ENCODE results near the gene FBXO2. TPM values are rescaled to one million over a fixed set of nuclear protein-coding genes. Genes with fewer than 3 reads are reported as not detected.

Gene FBXO2
- total RNA-seq, 1 experiment from 2014 or later = not detected

GRCh38 chr1:11629184-11630016 is 24.8 kb downstream of the FBXO2 start:
- TF ChIP-seq, protein P1, sequence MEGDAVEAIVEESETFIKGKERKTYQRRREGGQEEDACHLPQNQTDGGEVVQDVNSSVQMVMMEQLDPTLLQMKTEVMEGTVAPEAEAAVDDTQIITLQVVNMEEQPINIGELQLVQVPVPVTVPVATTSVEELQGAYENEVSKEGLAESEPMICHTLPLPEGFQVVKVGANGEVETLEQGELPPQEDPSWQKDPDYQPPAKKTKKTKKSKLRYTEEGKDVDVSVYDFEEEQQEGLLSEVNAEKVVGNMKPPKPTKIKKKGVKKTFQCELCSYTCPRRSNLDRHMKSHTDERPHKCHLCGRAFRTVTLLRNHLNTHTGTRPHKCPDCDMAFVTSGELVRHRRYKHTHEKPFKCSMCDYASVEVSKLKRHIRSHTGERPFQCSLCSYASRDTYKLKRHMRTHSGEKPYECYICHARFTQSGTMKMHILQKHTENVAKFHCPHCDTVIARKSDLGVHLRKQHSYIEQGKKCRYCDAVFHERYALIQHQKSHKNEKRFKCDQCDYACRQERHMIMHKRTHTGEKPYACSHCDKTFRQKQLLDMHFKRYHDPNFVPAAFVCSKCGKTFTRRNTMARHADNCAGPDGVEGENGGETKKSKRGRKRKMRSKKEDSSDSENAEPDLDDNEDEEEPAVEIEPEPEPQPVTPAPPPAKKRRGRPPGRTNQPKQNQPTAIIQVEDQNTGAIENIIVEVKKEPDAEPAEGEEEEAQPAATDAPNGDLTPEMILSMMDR (conservative IDR thresholded peaks at IDR 0.05; ENCODE audit: low read depth, low read length) = no peak
- no peak for TF ChIP-seq EZH2 (IDR thresholded peaks at IDR 0.05; ENCODE audit: borderline replicate concordance, low read depth, low read length, poor library complexity, severe bottlenecking)
- no peak overlapping the region for H3K4me3 ChIP-seq (ENCODE audit: low read depth, low read length, poor library complexity, severe bottlenecking)
- POLR2A ChIA-PET (ENCODE audit: low non-redundant PET) = no interaction called here
- intact Hi-C loops (cut with micrococcal nuclease; ENCODE audit: unreplicated experiment) = no loop called here
- CTCF ChIA-PET = no interaction called here
- no peak overlapping the region for H3K27ac ChIP-seq (ENCODE audit: low read depth, low read length, poor library complexity, severe bottlenecking)
- no peaks in the 10 kb centered on the region for H3K4me1 ChIP-seq (ENCODE audit: insufficient read depth, low read length, poor library complexity, severe bottlenecking)
- no peaks in the 10 kb centered on the region for H3K36me3 ChIP-seq (ENCODE audit: insufficient read depth, low read length, poor library complexity, severe bottlenecking)
- no peaks in the 10 kb centered on the region for H3K9me3 ChIP-seq (ENCODE audit: low read depth, low read length, poor library complexity, severe bottlenecking)
- no TSS peak for BruUV-seq (replicated peaks)
- H3K27me3 ChIP-seq (replicated peaks; ENCODE audit: insufficient read depth, low read depth, low read length, poor library complexity) = peaks cover 11% of the 10 kb centered on the region
- no peak for DNase-seq (ENCODE audit: low spot score)

DNA sequence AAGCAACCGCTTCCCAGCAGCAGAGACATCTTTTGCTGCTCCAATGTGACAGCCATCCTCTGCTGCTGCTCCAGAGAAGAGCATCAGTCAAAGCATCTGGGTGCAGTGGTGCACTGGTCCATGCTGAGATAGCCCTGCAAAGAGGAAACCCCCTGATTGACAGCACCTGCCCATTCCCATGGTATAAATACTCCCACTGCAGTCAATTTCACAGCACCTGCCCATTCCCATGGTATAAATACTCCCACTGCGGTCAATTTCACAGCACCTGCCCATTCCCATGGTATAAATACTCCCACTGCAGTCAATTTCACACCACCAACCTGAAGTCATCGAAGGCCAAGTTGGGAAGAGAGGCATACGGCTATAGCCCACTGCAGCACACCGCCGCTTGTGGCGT is 25.5 kb downstream of the FBXO2 start:
- intact Hi-C loops (cut with micrococcal nuclease; ENCODE audit: unreplicated experiment) = no loop called here
- ChIA-PET POLR2A (ENCODE audit: low non-redundant PET) (no interaction called here), CTCF (no interaction called here)
- DNase-seq (ENCODE audit: low spot score) = no peak
- no peaks in the 10 kb centered on the region for H3K36me3 ChIP-seq (ENCODE audit: insufficient read depth, low read length, poor library complexity, severe bottlenecking)
- no peak overlapping the region for H3K27ac ChIP-seq (ENCODE audit: low read depth, low read length, poor library complexity, severe bottlenecking)
- no peaks in the 10 kb centered on the region for H3K9me3 ChIP-seq (ENCODE audit: low read depth, low read length, poor library complexity, severe bottlenecking)
- BruUV-seq (replicated peaks) = no TSS peak
- H3K4me3 ChIP-seq (ENCODE audit: low read depth, low read length, poor library complexity, severe bottlenecking) = no peak overlapping the region
- TF ChIP-seq, protein P1 (conservative IDR thresholded peaks at IDR 0.05; ENCODE audit: low read depth, low read length) = no peak
- TF ChIP-seq EZH2 (IDR thresholded peaks at IDR 0.05; ENCODE audit: borderline replicate concordance, low read depth, low read length, poor library complexity, severe bottlenecking) = no peak
- H3K4me1 ChIP-seq (ENCODE audit: insufficient read depth, low read length, poor library complexity, severe bottlenecking) = no peaks in the 10 kb centered on the region
- H3K27me3 ChIP-seq (replicated peaks; ENCODE audit: insufficient read depth, low read depth, low read length, poor library complexity) = peaks cover 11% of the 10 kb centered on the region

DNA sequence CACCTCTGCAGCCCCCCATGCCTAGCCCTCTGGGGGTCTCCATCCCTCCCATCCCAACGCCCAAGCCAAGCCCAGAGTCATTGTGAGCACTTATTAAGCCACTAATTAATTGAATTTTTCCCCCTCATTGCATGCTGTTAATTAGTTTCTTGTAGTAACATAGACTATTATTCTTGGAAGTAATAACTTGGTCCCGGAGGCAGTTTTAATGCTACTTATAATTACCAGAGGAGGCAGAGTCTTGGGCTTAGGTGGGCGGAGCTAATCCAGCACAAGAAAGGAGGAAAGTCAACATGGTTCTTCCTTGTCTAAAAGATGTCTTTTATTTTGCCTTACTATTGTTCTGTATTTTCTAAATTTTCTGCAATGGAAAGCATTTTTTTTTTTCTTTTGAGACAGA is 27.7 kb downstream of the FBXO2 start:
- ChIA-PET CTCF (no interaction called here), POLR2A (ENCODE audit: low non-redundant PET) (no interaction called here)
- BruUV-seq (replicated peaks) = no TSS peak
- H3K4me3 ChIP-seq (ENCODE audit: low read depth, low read length, poor library complexity, severe bottlenecking) = no peak overlapping the region
- H3K4me1 ChIP-seq (ENCODE audit: insufficient read depth, low read length, poor library complexity, severe bottlenecking) = no peaks in the 10 kb centered on the region
- intact Hi-C loops (cut with micrococcal nuclease; ENCODE audit: unreplicated experiment) = no loop called here
- no peaks in the 10 kb centered on the region for H3K36me3 ChIP-seq (ENCODE audit: insufficient read depth, low read length, poor library complexity, severe bottlenecking)
- H3K27ac ChIP-seq (ENCODE audit: low read depth, low read length, poor library complexity, severe bottlenecking) = no peak overlapping the region
- DNase-seq (ENCODE audit: low spot score) = no peak
- no peaks in the 10 kb centered on the region for H3K9me3 ChIP-seq (ENCODE audit: low read depth, low read length, poor library complexity, severe bottlenecking)
- TF ChIP-seq, protein P1 (conservative IDR thresholded peaks at IDR 0.05; ENCODE audit: low read depth, low read length) = no peak
- TF ChIP-seq EZH2 (IDR thresholded peaks at IDR 0.05; ENCODE audit: borderline replicate concordance, low read depth, low read length, poor library complexity, severe bottlenecking) = no peak
- H3K27me3 ChIP-seq (replicated peaks; ENCODE audit: insufficient read depth, low read depth, low read length, poor library complexity) = peaks cover 10% of the 10 kb centered on the region
